ENCODE measurements around the gene ZBTB7B.

The ZBTB7B gene

GRCh38 chr1:155051777-155052398 is 49.3 kb downstream of the ZBTB7B start:
- in situ Hi-C loops (cut with HindIII; ENCODE audit: low sequenced_read_pairs), result no loop called here

GRCh38 chr1:155052439-155053395 is 50.1 kb downstream of the ZBTB7B start:
- in situ Hi-C loops (cut with HindIII; ENCODE audit: low sequenced_read_pairs), result no loop called here

- in situ Hi-C loops (cut with HindIII; ENCODE audit: low sequenced_read_pairs), result no loop called here
These were observed 51.0 kb downstream of the ZBTB7B start for GRCh38 chr1:155053531-155054105.

- in situ Hi-C loops (cut with HindIII; ENCODE audit: low sequenced_read_pairs), result no loop called here
These were observed 54.5 kb downstream of the ZBTB7B start for GRCh38 chr1:155057104-155057503.

- in situ Hi-C loops (cut with HindIII; ENCODE audit: low sequenced_read_pairs), result no loop called here
These were observed 55.2 kb downstream of the ZBTB7B start for GRCh38 chr1:155057788-155058211.

- in situ Hi-C loops (cut with HindIII; ENCODE audit: low sequenced_read_pairs), result loop anchor here (5.0 kb wide), 1 partner anchor 38 kb away; no protein-coding TSS in a partner anchor
These were observed 58.1 kb downstream of the ZBTB7B start for GRCh38 chr1:155060736-155061135.

- in situ Hi-C loops (cut with HindIII; ENCODE audit: low sequenced_read_pairs), result loop anchor here (5.0 kb wide), 1 partner anchor 39 kb away; no protein-coding TSS in a partner anchor
These were observed 59.0 kb downstream of the ZBTB7B start for GRCh38 chr1:155061381-155062150.

GRCh38 chr1:155062151-155062686 is 59.6 kb downstream of the ZBTB7B start:
- in situ Hi-C loops (cut with HindIII; ENCODE audit: low sequenced_read_pairs), result loop anchor here (5.0 kb wide), 1 partner anchor 40 kb away; no protein-coding TSS in a partner anchor

- in situ Hi-C loops (cut with HindIII; ENCODE audit: low sequenced_read_pairs), result loop anchor here (5.0 kb wide), 1 partner anchor 41 kb away; no protein-coding TSS in a partner anchor
These were observed 60.3 kb downstream of the ZBTB7B start for GRCh38 chr1:155062702-155063411.

GRCh38 chr1:155063550-155064110 is 61.0 kb downstream of the ZBTB7B start, which contains the start of gene EFNA4:
TSS of gene EFNA4 (plus strand) at chr1:155063740. CDS start at chr1:155063824, 84 bp downstream.
- in situ Hi-C loops (cut with HindIII; ENCODE audit: low sequenced_read_pairs), result loop anchor here (5.0 kb wide), 1 partner anchor 41 kb away; no protein-coding TSS in a partner anchor

- in situ Hi-C loops (cut with HindIII; ENCODE audit: low sequenced_read_pairs), result loop anchor here (5.0 kb wide), 1 partner anchor 42 kb away; no protein-coding TSS in a partner anchor
These were observed 61.7 kb downstream of the ZBTB7B start for GRCh38 chr1:155064111-155064831.

- in situ Hi-C loops (cut with HindIII; ENCODE audit: low sequenced_read_pairs), result loop anchor here (5.0 kb wide), 1 partner anchor 43 kb away; no protein-coding TSS in a partner anchor
These were observed 62.3 kb downstream of the ZBTB7B start for GRCh38 chr1:155064832-155065429.

GRCh38 chr1:155066777-155067176 is 64.2 kb downstream of the ZBTB7B start:
- in situ Hi-C loops (cut with HindIII; ENCODE audit: low sequenced_read_pairs), result no loop called here

All from endothelial cell of hepatic sinusoid (primary cell).